ENCODE measurements around the gene HAUS7.

The HAUS7 gene

GRCh38 chrX:153499341-153499740 lies 29.0 kb upstream of the HAUS7 start:
- DNase-seq (ENCODE audit: low spot score) = no peak

GRCh38 chrX:153498453-153498852 lies 28.1 kb upstream of the HAUS7 start:
- DNase-seq (ENCODE audit: low spot score) = no peak

GRCh38 chrX:153496590-153496959 lies 26.2 kb upstream of the HAUS7 start:
- no peak for DNase-seq (ENCODE audit: low spot score)

GRCh38 chrX:153495903-153496589 lies 25.7 kb upstream of the HAUS7 start:
- DNase-seq (ENCODE audit: low spot score) = no peak

- DNase-seq (ENCODE audit: low spot score) = no peak
Observed at GRCh38 chrX:153495362-153495751, 25.0 kb upstream of the HAUS7 start.

- peak; percentile 11 for DNase-seq (ENCODE audit: low spot score)
Observed at GRCh38 chrX:153494541-153495361, 24.4 kb upstream of the HAUS7 start, which contains the start of gene BGN. Gene BGN, plus strand, starts transcription at chrX:153494980. Its CDS starts 9,652 bp downstream, at chrX:153504632.

- DNase-seq (ENCODE audit: low spot score) = no peak
Observed at GRCh38 chrX:153494061-153494460, 23.7 kb upstream of the HAUS7 start.

GRCh38 chrX:153493085-153493484 lies 22.7 kb upstream of the HAUS7 start:
- no peak for DNase-seq (ENCODE audit: low spot score)

- DNase-seq (ENCODE audit: low spot score) = no peak
Observed at GRCh38 chrX:153492543-153492942, 22.2 kb upstream of the HAUS7 start.

- DNase-seq (ENCODE audit: low spot score) = no peak
Observed at GRCh38 chrX:153491918-153492317, 21.5 kb upstream of the HAUS7 start.

- DNase-seq (ENCODE audit: low spot score) = no peak
Observed at GRCh38 chrX:153491351-153491914, 21.1 kb upstream of the HAUS7 start.

- DNase-seq (ENCODE audit: low spot score) = no peak
Observed at GRCh38 chrX:153490217-153490930, 20.0 kb upstream of the HAUS7 start.

- DNase-seq (ENCODE audit: low spot score) = no peak
Observed at GRCh38 chrX:153488231-153488914, 18.0 kb upstream of the HAUS7 start.

- DNase-seq (ENCODE audit: low spot score) = no peak
Observed at GRCh38 chrX:153487590-153488071, 17.3 kb upstream of the HAUS7 start.

- no peak for DNase-seq (ENCODE audit: low spot score)
Observed at GRCh38 chrX:153486171-153486570, 15.8 kb upstream of the HAUS7 start.

GRCh38 chrX:153485396-153486080 lies 15.2 kb upstream of the HAUS7 start:
- DNase-seq (ENCODE audit: low spot score) = no peak

GRCh38 chrX:153482376-153483015 lies 12.1 kb upstream of the HAUS7 start:
- peak; percentile 16 for DNase-seq (ENCODE audit: low spot score)

GRCh38 chrX:153481043-153481442 lies 10.7 kb upstream of the HAUS7 start:
- no peak for DNase-seq (ENCODE audit: low spot score)

- no peak for DNase-seq (ENCODE audit: low spot score)
Observed at GRCh38 chrX:153478746-153479145, 8.4 kb upstream of the HAUS7 start.

GRCh38 chrX:153477901-153478300 lies 7.5 kb upstream of the HAUS7 start:
- no peak for DNase-seq (ENCODE audit: low spot score)

Measured in NAMALWA (cell line).